Transverse colon (tissue), 4 donors: Measurements from ENCODE around the gene SMURF2. TPM values are rescaled to one million over a fixed set of nuclear protein-coding genes. Genes with fewer than 3 reads are reported as not detected.

Experiments used
- DNase-seq: peaks from one replicate; pipeline ENCODE4 v3.0.0-alpha.2; 2019
- H3K27ac ChIP-seq, 4 donors: fragments of 200-600 bp; sonication (generic); 2 replicates each; pipeline ENCODE4 v1.5.1; 2016 to 2018; ENCODE audit warnings: inconsistent platforms in 4 of 4
- H3K27me3 ChIP-seq: fragments of 200-600 bp; sonication (generic); 2 replicates; pipeline ENCODE4 v1.5.1; 2017; ENCODE audit warnings: inconsistent platforms
- H3K36me3 ChIP-seq, 4 donors: fragments of 200-600 bp; sonication (generic); 2 replicates each; pipeline ENCODE4 v1.5.1; 2017 to 2019; ENCODE audit warnings: inconsistent platforms in 4 of 4
- H3K4me1 ChIP-seq, 4 donors: fragments of 200-600 bp; sonication (generic); 2 replicates each; pipeline ENCODE4 v1.5.1; 2017 to 2020; ENCODE audit warnings: inconsistent platforms in 4 of 4
- H3K4me3 ChIP-seq, 4 donors: fragments of 200-600 bp; sonication (generic); 1 replicate in 1 of 4; 2 replicates in 3 of 4; pipeline versions ENCODE4 v1.5.1 to v1.6.1; 2017 to 2019; ENCODE audit warnings: inconsistent platforms in 4 of 4
- H3K9me3 ChIP-seq, 2 donors: fragments of 200-600 bp; sonication (generic); 2 replicates each; pipeline ENCODE4 v1.5.1; 2017 to 2019; ENCODE audit warnings: inconsistent platforms in 2 of 2
- CTCF ChIP-seq, 5 experiments: fragments of 200-600 bp in 3 of 5; fragments of 450-650 bp in 2 of 5; sonication (generic) in 3 of 5; IDR thresholded peaks; 1 replicate in 2 of 5; 2 replicates in 3 of 5; pipeline ENCODE4 v1.5.1; 2016 to 2017; ENCODE audit warnings: antibody characterized with exemption in 5 of 5, inconsistent platforms in 3 of 5, mild to moderate bottlenecking in 2 of 5, moderate library complexity in 1 of 5
- EP300 ChIP-seq: sonication (generic); formaldehyde crosslinking; IDR thresholded peaks from one replicate; pipeline ENCODE4 v1.6.1; 2017; ENCODE audit warnings: antibody characterized with exemption, low read depth
- POLR2A ChIP-seq: fragments of 450-650 bp; IDR thresholded peaks from one replicate; pipeline ENCODE4 v1.6.1; 2016; ENCODE audit warnings: antibody characterized with exemption, mild to moderate bottlenecking, moderate library complexity
- POLR2AphosphoS5 ChIP-seq, 3 donors: sonication (generic); formaldehyde crosslinking; IDR thresholded peaks; one replicate each; pipeline ENCODE4 v1.6.1; 2016; ENCODE audit warnings: antibody characterized with exemption in 3 of 3
- WGBS, 2 donors: methylation state at CpG; one replicate each; pipeline ENCODE4 v1.1.5; 2018; ENCODE audit warnings: low coverage in 1 of 2; 5-methylcytosine and 5-hydroxymethylcytosine counted together
- in situ Hi-C, 4 donors: fragments of 200-750 bp; cut with MboI; loops; one replicate each; pipeline versions ENCODE4 v1.15.0 to v1.15.1; 2017; ENCODE audit warnings: low sequenced_read_pairs in 3 of 4, low pct_ligation_motif_present in 1 of 4, low pct_unique_long_range_greater_than_20kb in 1 of 4
- intact Hi-C: fragments of 100-400 bp; cut with DNase I; formaldehyde crosslinking; loops from one replicate; pipeline ENCODE4 v1.15.1; 2023; ENCODE audit warnings: low total_unique reads
- total RNA-seq, 4 donors: library from RNA; depleted of rRNA; stranded (reverse); fragments of >200 nt; gene quantifications; one replicate each; pipeline ENCODE4 v1.1.0, GENCODE V29; 2016

Gene SMURF2
- total RNA-seq, 4 donors from 2014 or later: 5.0 to 27.0 (median 14.0) TPM

- H3K36me3 ChIP-seq: peaks cover 0 to 60% (median 33%) of the 10 kb centered on the region in 4 donors
- no peak for TF ChIP-seq CTCF (IDR thresholded peaks at IDR 0.05)
- TF ChIP-seq EP300: no peak
- no peak for TF ChIP-seq POLR2A
- no peak for TF ChIP-seq POLR2AphosphoS5 (IDR thresholded peaks at IDR 0.05)
- H3K4me3 ChIP-seq: no peak overlapping the region
- WGBS, 2 donors: 89 to 95% methylated on average over 7 to 8 of the region's 8 CpGs
- H3K9me3 ChIP-seq: no peaks in the 10 kb centered on the region
- intact Hi-C loops: no loop called here
- H3K27me3 ChIP-seq: no peaks in the 10 kb centered on the region
- DNase-seq: no peak
- in situ Hi-C loops: no loop called here
- H3K4me1 ChIP-seq: peaks cover 23 to 85% (median 56%) of the 10 kb centered on the region in 4 donors
- H3K27ac ChIP-seq: peak overlapping the region in 1 of 4 donors; percentile 0
These were observed 161.6 kb downstream of the SMURF2 start for GRCh38 chr17:64500487-64500859.

DNA sequence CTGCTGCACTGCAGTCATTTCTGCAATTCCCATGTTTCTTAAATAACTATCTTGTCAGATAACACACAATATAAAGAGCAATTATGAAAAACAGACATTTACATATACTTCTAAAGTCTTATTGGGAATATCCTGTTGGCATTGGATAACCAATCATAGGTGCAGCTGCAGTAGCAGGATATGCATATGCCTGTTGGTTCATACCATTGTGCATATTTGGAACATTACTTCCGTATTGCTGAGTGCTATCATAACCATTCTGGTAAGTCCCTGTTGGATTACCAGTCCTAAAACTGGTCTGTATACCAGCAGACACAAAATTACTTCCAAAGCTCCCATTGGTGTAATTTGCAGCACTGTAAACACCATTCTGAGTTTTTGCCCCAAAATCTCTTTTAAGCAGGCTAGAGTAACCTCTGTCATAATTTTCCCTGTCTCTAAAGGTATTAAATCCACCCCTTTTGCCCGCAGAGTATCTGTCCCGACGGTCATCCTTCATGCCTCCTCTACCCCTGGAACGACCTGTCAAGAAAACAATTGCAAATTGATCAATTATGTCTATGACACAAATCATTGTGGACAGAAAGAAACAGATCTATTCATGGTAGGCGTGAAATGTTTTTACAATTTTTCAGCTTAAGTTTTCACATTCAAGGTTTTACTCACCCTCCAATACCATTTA is 162.2 kb downstream of the SMURF2 start:
- H3K4me3 ChIP-seq: no peak overlapping the region
- H3K36me3 ChIP-seq: peaks cover 0 to 60% (median 33%) of the 10 kb centered on the region in 4 donors
- no peak for TF ChIP-seq CTCF (IDR thresholded peaks at IDR 0.05)
- peak in 1 of 3 donors; percentile 60 for TF ChIP-seq POLR2AphosphoS5 (IDR thresholded peaks at IDR 0.05)
- peak; percentile 16 for TF ChIP-seq POLR2A
- TF ChIP-seq EP300: no peak
- no peak for DNase-seq
- in situ Hi-C loops (loop anchor here in 1 of 4 donors (10.0 kb wide), 1 partner anchor 75 kb away; no protein-coding TSS in a partner anchor), intact Hi-C loops (no loop called here)
- H3K27me3 ChIP-seq: no peaks in the 10 kb centered on the region
- H3K9me3 ChIP-seq: no peaks in the 10 kb centered on the region
- H3K4me1 ChIP-seq: peaks cover 28 to 90% (median 60%) of the 10 kb centered on the region in 4 donors
- H3K27ac ChIP-seq: peak overlapping the region in 2 of 4 donors; percentile 0 to 7
- 83 to 87% methylated on average over 5 to 6 of the region's 6 CpGs for WGBS, 2 donors

GRCh38 chr17:64498308-64499203 is 163.6 kb downstream of the SMURF2 start:
- no peak for DNase-seq
- H3K36me3 ChIP-seq: peaks cover 0 to 51% (median 27%) of the 10 kb centered on the region in 4 donors
- peak in 2 of 3 donors; percentile 4 to 29 for TF ChIP-seq POLR2AphosphoS5 (IDR thresholded peaks at IDR 0.05)
- no peak for TF ChIP-seq CTCF (IDR thresholded peaks at IDR 0.05)
- TF ChIP-seq POLR2A: no peak
- peak overlapping the region; percentile 86 to 92 (median 91) for H3K27ac ChIP-seq
- no peaks in the 10 kb centered on the region for H3K27me3 ChIP-seq
- peaks cover 22 to 89% (median 56%) of the 10 kb centered on the region in 4 donors for H3K4me1 ChIP-seq
- intact Hi-C loops (no loop called here), in situ Hi-C loops (loop anchor here in 1 of 4 donors (10.0 kb wide), 1 partner anchor 74 kb away; no protein-coding TSS in a partner anchor)
- H3K4me3 ChIP-seq: peak overlapping the region in 1 of 4 donors; percentile 0
- WGBS, 2 donors: 51 to 59% methylated on average over 5 to 7 of the region's 7 CpGs
- H3K9me3 ChIP-seq: no peaks in the 10 kb centered on the region

DNA sequence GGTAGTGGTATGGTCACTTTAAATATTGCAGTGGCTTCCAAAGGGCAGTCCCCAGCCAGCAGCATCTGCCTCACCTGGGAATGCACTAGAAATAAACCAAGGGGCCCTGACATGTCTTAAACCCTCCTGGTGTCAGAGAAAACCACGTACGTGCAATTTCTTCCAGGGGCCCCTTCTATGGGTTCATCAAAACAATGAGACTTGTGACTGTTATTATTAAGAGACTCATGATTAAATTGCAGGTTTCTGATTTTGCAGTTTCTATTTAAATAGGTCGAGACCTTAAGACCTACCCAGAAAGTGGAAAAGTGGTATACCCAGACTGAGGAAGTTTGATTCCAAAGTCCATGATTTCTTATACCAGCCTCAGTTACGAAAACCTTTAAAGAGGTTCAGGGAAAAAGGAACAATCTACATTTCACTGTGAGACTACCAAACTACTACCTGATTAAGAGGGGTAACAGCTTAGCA is 164.5 kb downstream of the SMURF2 start:
- no peak for DNase-seq
- WGBS, 2 donors: 35 to 66% methylated on average over 2 to 4 of the region's 4 CpGs
- H3K9me3 ChIP-seq: no peaks in the 10 kb centered on the region
- peaks cover 18 to 79% (median 49%) of the 10 kb centered on the region in 4 donors for H3K4me1 ChIP-seq
- no peaks in the 10 kb centered on the region for H3K27me3 ChIP-seq
- peak overlapping the region; percentile 86 to 92 (median 91) for H3K27ac ChIP-seq
- intact Hi-C loops (no loop called here), in situ Hi-C loops (loop anchor here in 1 of 4 donors (10.0 kb wide), 1 partner anchor 73 kb away; no protein-coding TSS in a partner anchor)
- H3K4me3 ChIP-seq: peak overlapping the region in 3 of 4 donors; percentile 58 to 78 (median 77)
- peaks cover 0 to 41% (median 20%) of the 10 kb centered on the region in 4 donors for H3K36me3 ChIP-seq
- TF ChIP-seq POLR2A: no peak
- TF ChIP-seq CTCF (IDR thresholded peaks at IDR 0.05): peak in 2 of 5 experiments; percentile 7 to 28
